ENCODE measurements around the gene ERFL.

DNA sequence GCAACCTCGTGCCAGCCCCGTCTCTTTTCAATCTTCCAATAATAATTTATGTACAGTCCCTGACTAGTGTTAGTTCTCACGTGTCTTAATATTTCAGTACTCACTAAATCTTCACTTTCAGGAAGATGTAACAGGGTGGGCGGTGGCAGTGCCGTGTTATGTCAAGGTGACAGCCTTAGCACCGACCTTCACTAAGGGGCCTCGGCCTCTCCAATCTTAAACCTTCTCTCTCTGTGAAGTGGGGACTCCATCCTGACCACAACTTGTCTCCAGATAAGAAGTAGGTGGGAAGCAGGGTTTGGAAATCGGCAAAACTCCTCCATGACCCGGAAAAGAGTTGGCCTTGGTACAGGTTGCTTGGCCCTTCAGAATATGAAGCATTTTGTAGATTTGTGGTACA, 66.4 kb downstream of the ERFL start:
- TF ChIP-seq, protein P1, sequence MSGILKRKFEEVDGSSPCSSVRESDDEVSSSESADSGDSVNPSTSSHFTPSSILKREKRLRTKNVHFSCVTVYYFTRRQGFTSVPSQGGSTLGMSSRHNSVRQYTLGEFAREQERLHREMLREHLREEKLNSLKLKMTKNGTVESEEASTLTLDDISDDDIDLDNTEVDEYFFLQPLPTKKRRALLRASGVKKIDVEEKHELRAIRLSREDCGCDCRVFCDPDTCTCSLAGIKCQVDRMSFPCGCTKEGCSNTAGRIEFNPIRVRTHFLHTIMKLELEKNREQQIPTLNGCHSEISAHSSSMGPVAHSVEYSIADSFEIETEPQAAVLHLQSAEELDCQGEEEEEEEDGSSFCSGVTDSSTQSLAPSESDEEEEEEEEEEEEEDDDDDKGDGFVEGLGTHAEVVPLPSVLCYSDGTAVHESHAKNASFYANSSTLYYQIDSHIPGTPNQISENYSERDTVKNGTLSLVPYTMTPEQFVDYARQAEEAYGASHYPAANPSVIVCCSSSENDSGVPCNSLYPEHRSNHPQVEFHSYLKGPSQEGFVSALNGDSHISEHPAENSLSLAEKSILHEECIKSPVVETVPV (CRISPR knock-in tag; IDR thresholded peaks at IDR 0.05) = no peak
- TF ChIP-seq, protein P2, sequence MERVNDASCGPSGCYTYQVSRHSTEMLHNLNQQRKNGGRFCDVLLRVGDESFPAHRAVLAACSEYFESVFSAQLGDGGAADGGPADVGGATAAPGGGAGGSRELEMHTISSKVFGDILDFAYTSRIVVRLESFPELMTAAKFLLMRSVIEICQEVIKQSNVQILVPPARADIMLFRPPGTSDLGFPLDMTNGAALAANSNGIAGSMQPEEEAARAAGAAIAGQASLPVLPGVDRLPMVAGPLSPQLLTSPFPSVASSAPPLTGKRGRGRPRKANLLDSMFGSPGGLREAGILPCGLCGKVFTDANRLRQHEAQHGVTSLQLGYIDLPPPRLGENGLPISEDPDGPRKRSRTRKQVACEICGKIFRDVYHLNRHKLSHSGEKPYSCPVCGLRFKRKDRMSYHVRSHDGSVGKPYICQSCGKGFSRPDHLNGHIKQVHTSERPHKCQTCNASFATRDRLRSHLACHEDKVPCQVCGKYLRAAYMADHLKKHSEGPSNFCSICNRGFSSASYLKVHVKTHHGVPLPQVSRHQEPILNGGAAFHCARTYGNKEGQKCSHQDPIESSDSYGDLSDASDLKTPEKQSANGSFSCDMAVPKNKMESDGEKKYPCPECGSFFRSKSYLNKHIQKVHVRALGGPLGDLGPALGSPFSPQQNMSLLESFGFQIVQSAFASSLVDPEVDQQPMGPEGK (CRISPR knock-in tag; IDR thresholded peaks at IDR 0.05; ENCODE audit: borderline replicate concordance) = no peak
- TF ChIP-seq, protein P3, sequence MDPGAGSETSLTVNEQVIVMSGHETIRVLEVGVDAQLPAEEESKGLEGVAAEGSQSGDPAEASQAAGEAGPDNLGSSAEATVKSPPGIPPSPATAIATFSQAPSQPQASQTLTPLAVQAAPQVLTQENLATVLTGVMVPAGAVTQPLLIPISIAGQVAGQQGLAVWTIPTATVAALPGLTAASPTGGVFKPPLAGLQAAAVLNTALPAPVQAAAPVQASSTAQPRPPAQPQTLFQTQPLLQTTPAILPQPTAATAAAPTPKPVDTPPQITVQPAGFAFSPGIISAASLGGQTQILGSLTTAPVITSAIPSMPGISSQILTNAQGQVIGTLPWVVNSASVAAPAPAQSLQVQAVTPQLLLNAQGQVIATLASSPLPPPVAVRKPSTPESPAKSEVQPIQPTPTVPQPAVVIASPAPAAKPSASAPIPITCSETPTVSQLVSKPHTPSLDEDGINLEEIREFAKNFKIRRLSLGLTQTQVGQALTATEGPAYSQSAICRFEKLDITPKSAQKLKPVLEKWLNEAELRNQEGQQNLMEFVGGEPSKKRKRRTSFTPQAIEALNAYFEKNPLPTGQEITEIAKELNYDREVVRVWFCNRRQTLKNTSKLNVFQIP (CRISPR knock-in tag; IDR thresholded peaks at IDR 0.05; ENCODE audit: borderline replicate concordance, low read depth) = no peak
- no peak for TF ChIP-seq CSDC2 (CRISPR knock-in tag; IDR thresholded peaks at IDR 0.05)
- TF ChIP-seq, protein P4, sequence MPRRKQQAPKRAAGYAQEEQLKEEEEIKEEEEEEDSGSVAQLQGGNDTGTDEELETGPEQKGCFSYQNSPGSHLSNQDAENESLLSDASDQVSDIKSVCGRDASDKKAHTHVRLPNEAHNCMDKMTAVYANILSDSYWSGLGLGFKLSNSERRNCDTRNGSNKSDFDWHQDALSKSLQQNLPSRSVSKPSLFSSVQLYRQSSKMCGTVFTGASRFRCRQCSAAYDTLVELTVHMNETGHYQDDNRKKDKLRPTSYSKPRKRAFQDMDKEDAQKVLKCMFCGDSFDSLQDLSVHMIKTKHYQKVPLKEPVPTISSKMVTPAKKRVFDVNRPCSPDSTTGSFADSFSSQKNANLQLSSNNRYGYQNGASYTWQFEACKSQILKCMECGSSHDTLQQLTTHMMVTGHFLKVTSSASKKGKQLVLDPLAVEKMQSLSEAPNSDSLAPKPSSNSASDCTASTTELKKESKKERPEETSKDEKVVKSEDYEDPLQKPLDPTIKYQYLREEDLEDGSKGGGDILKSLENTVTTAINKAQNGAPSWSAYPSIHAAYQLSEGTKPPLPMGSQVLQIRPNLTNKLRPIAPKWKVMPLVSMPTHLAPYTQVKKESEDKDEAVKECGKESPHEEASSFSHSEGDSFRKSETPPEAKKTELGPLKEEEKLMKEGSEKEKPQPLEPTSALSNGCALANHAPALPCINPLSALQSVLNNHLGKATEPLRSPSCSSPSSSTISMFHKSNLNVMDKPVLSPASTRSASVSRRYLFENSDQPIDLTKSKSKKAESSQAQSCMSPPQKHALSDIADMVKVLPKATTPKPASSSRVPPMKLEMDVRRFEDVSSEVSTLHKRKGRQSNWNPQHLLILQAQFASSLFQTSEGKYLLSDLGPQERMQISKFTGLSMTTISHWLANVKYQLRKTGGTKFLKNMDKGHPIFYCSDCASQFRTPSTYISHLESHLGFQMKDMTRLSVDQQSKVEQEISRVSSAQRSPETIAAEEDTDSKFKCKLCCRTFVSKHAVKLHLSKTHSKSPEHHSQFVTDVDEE (CRISPR knock-in tag; IDR thresholded peaks at IDR 0.05) = no peak

All from SK-N-SH treated with all-trans-retinoic acid at 6 μM for 48 hours (cell line).